Measurements from ENCODE around the gene MPPED1. TPM values are rescaled to one million over a fixed set of nuclear protein-coding genes. Genes with fewer than 3 reads are reported as not detected.

MPPED1 gene
- total RNA-seq, 1 experiment from 2014 or later, result not detected

DNA sequence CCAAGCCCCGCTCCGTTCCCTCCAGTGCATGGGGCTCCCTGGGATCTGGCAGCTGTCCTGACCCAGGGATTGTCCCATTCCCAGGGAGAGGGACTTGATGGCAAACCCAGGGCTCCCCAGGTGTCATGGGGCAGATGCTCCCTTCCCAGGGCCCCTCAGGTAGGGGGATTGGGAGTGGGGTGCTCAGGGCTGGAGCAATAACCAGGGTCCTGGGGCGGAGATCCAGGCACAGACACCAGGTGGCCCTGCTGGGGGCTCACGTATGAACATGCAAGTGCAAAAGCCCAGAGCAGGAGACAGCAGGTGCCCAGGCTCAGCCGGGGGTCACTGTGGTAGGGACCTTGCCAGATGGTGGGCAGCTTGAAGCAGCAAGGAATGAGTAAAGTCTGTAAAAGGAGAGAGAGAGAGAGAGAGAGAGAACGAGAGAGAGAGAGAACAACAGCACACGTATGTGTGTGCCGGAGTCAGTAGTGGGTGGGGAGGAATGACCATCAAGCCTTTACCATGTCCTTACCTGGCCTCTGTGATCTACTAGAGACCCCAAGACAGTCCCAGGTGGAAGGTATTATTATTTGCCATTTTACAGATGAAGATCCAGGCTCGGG lies 19.3 kb upstream of the MPPED1 start:
- no peaks in the 10 kb centered on the region for H3K79me2 ChIP-seq (ENCODE audit: low read depth)
- TF ChIP-seq EZH2 (IDR thresholded peaks at IDR 0.05; ENCODE audit: low read depth), result no peak
- TF ChIP-seq, protein P1, sequence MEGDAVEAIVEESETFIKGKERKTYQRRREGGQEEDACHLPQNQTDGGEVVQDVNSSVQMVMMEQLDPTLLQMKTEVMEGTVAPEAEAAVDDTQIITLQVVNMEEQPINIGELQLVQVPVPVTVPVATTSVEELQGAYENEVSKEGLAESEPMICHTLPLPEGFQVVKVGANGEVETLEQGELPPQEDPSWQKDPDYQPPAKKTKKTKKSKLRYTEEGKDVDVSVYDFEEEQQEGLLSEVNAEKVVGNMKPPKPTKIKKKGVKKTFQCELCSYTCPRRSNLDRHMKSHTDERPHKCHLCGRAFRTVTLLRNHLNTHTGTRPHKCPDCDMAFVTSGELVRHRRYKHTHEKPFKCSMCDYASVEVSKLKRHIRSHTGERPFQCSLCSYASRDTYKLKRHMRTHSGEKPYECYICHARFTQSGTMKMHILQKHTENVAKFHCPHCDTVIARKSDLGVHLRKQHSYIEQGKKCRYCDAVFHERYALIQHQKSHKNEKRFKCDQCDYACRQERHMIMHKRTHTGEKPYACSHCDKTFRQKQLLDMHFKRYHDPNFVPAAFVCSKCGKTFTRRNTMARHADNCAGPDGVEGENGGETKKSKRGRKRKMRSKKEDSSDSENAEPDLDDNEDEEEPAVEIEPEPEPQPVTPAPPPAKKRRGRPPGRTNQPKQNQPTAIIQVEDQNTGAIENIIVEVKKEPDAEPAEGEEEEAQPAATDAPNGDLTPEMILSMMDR (conservative IDR thresholded peaks at IDR 0.05), result no peak
- ChIA-PET POLR2A (ENCODE audit: unreplicated experiment) (no interaction called here), CTCF (no interaction called here)
- no peak overlapping the region for H2AFZ ChIP-seq
- no peak overlapping the region for H3K4me3 ChIP-seq
- no peaks in the 10 kb centered on the region for H3K9me3 ChIP-seq (ENCODE audit: insufficient read depth, low read depth)
- no peak overlapping the region for H3K4me2 ChIP-seq
- H3K9me2 ChIP-seq (ENCODE audit: insufficient read depth), result no peaks in the 10 kb centered on the region
- no peak for DNase-seq
- H3K27me3 ChIP-seq (ENCODE audit: insufficient read depth, low read depth), result peaks cover 98% of the 10 kb centered on the region
- BruUV-seq (replicated peaks), result no TSS peak
- H4K20me1 ChIP-seq (ENCODE audit: insufficient read depth), result no peaks in the 10 kb centered on the region
- no peaks in the 10 kb centered on the region for H3F3A ChIP-seq (ENCODE audit: insufficient read depth, low read depth)
- no peaks in the 10 kb centered on the region for H3K36me3 ChIP-seq (ENCODE audit: low read depth)
- intact Hi-C loops (cut with micrococcal nuclease; ENCODE audit: unreplicated experiment), result no loop called here
- H3K27ac ChIP-seq, result no peak overlapping the region
- no peaks in the 10 kb centered on the region for H3K4me1 ChIP-seq (replicated peaks; ENCODE audit: insufficient read depth)

DNA sequence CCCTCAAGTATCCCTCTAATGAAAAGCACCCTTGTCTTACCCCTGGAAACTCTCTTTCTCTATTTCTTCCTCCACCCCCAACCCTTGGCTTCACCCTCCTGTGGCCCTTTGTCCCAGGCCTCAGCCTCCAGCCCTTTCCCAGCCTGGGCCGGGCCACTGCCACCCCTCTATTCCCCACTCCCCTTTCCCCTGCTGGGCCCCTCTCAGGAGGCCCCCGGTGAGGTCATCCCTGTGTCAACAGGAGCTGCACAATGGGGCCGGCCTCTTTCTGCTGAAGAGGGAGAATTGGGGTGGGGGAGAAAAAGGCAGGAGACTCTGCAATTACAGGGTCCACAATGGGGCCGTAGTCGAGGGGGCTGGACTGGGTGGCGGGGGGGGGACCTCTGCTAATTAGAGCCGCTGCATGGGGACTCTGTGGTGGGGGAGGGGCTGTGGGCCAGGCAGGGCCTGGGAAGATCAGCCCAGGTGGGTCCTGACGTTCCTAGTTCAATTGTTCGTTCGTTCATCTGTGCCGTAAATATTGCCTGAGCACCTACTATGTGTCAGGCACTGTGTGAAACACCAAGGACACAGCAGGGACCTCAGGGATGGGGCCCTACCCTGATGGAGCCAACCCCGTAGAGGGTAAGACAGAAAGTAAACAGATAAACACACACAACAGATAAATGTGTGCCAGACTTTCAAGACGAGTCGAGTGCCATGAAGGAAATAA lies 18.5 kb upstream of the MPPED1 start:
- DNase-seq, result no peak
- H3K27me3 ChIP-seq (ENCODE audit: insufficient read depth, low read depth), result peaks cover 99% of the 10 kb centered on the region
- intact Hi-C loops (cut with micrococcal nuclease; ENCODE audit: unreplicated experiment), result no loop called here
- CTCF ChIA-PET, result no interaction called here
- no peak overlapping the region for H3K4me3 ChIP-seq
- no peak overlapping the region for H3K4me2 ChIP-seq
- no peaks in the 10 kb centered on the region for H3K79me2 ChIP-seq (ENCODE audit: low read depth)
- POLR2A ChIA-PET (ENCODE audit: unreplicated experiment), result no interaction called here
- no peaks in the 10 kb centered on the region for H4K20me1 ChIP-seq (ENCODE audit: insufficient read depth)
- H3K9me2 ChIP-seq (ENCODE audit: insufficient read depth), result no peaks in the 10 kb centered on the region
- H3K36me3 ChIP-seq (ENCODE audit: low read depth), result no peaks in the 10 kb centered on the region
- no TSS peak for BruUV-seq (replicated peaks)
- no peak overlapping the region for H3K27ac ChIP-seq
- H3K9me3 ChIP-seq (ENCODE audit: insufficient read depth, low read depth), result no peaks in the 10 kb centered on the region
- H2AFZ ChIP-seq, result no peak overlapping the region
- TF ChIP-seq, protein P1 (conservative IDR thresholded peaks at IDR 0.05), result no peak
- no peaks in the 10 kb centered on the region for H3F3A ChIP-seq (ENCODE audit: insufficient read depth, low read depth)
- H3K4me1 ChIP-seq (replicated peaks; ENCODE audit: insufficient read depth), result no peaks in the 10 kb centered on the region

DNA sequence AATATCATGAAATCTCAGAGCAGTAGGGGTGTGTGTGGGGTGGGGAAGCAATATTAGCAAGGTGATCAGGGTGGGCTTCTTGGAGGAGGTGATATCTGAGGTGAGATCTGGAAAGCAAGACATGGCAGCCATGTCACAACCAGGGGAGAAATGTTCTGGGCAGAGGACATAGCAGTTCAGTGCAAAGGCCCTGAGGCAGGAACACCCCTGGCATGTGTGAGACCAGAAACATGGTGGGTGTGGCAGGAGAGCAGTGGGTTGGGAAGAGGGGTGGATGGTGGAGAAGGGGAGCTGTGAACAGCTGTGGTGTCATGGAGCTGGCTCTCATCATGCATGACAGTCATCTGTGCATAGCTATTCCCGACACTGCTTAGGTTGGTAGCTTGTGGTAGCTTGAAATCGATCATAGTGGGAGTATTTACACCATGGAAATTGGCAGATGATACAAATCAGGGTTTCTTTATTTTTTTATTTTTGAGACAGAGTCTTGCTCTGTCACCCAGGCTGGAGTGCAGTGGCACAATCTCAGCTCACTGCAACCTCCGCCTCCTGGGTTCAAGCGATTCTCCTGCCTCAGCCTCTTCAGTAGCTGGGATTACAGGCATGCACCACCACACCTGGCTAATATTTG lies 17.9 kb upstream of the MPPED1 start:
- Histone ChIP-seq H3K79me2 (ENCODE audit: low read depth) (no peaks in the 10 kb centered on the region), H3K9me2 (ENCODE audit: insufficient read depth) (no peaks in the 10 kb centered on the region), H3K36me3 (ENCODE audit: low read depth) (no peaks in the 10 kb centered on the region), H2AFZ (no peak overlapping the region), H4K20me1 (ENCODE audit: insufficient read depth) (no peaks in the 10 kb centered on the region), H3F3A (ENCODE audit: insufficient read depth, low read depth) (no peaks in the 10 kb centered on the region), H3K27ac (no peak overlapping the region), H3K27me3 (ENCODE audit: insufficient read depth, low read depth) (peaks cover 100% of the 10 kb centered on the region), H3K4me2 (no peak overlapping the region), H3K9me3 (ENCODE audit: insufficient read depth, low read depth) (no peaks in the 10 kb centered on the region), H3K4me3 (no peak overlapping the region), H3K4me1 (replicated peaks; ENCODE audit: insufficient read depth) (no peaks in the 10 kb centered on the region)
- no peak for DNase-seq
- no TSS peak for BruUV-seq (replicated peaks)
- TF ChIP-seq EZH2 (IDR thresholded peaks at IDR 0.05; ENCODE audit: low read depth), result no peak
- TF ChIP-seq, protein P1 (conservative IDR thresholded peaks at IDR 0.05), result no peak
- ChIA-PET CTCF (interaction anchor here (0.5 kb wide), 1 partner anchor 10 kb away, joined by 4 read pairs; no protein-coding TSS in a partner anchor), POLR2A (ENCODE audit: unreplicated experiment) (no interaction called here)
- intact Hi-C loops (cut with micrococcal nuclease; ENCODE audit: unreplicated experiment), result no loop called here
